ENCODE data around the gene DTNBP1.

Gene DTNBP1

GRCh38 chr6:15691250-15691869 is 28.5 kb upstream of the DTNBP1 start (continued):
- no peak for TF ChIP-seq ZNF114 (tag by site-specific recombination; IDR thresholded peaks at IDR 0.05)

- Histone ChIP-seq H3K36me3 (ENCODE audit: control insufficient read depth in 2 of 2, insufficient read depth in 1 of 2, low read length in 2 of 2) (no peaks in the 10 kb centered on the region), H3K27ac (ENCODE audit: extremely low read depth, low read depth, low read length) (no peak overlapping the region), H3K4me3 (ENCODE audit: low read depth, low read length) (no peak overlapping the region), H3K4me1 (ENCODE audit: control insufficient read depth, insufficient read depth, low read length) (no peaks in the 10 kb centered on the region), H3K9me3 (ENCODE audit: control insufficient read depth, insufficient read depth, low read depth, low read length) (no peaks in the 10 kb centered on the region)
- no peak for TF ChIP-seq ZNF426 (tag by site-specific recombination; IDR thresholded peaks at IDR 0.05)
- TF ChIP-seq ZBTB26 (tag by site-specific recombination; optimal IDR thresholded peaks at IDR 0.05) = no peak
- no peak for TF ChIP-seq ZNF621 (tag by site-specific recombination; IDR thresholded peaks at IDR 0.05)
- ChIA-PET CTCF (no interaction called here), POLR2A (no interaction called here)
These were observed 27.7 kb upstream of the DTNBP1 start for GRCh38 chr6:15690510-15690909.

- ChIA-PET POLR2A (no interaction called here), CTCF (interaction anchor here (0.5 to 1.3 kb wide), 5 partner anchors 15 to 493 kb away, joined by 3 to 5 read pairs (median 4); no protein-coding TSS in a partner anchor)
- H3K4me3 ChIP-seq (ENCODE audit: low read depth, low read length) = no peak overlapping the region
- no peaks in the 10 kb centered on the region for H3K36me3 ChIP-seq (ENCODE audit: control insufficient read depth in 2 of 2, insufficient read depth in 1 of 2, low read length in 2 of 2)
- no peaks in the 10 kb centered on the region for H3K9me3 ChIP-seq (ENCODE audit: control insufficient read depth, insufficient read depth, low read depth, low read length)
- no peak for TF ChIP-seq TRIM28 (IDR thresholded peaks at IDR 0.05; ENCODE audit: borderline replicate concordance, low read length)
- TF ChIP-seq ZNF398 (tag by site-specific recombination; IDR thresholded peaks at IDR 0.05) = no peak
- TF ChIP-seq ZNF138 (tag by site-specific recombination; IDR thresholded peaks at IDR 0.05; ENCODE audit: borderline replicate concordance) = no peak
- no peak for TF ChIP-seq ZNF19 (tag by site-specific recombination; IDR thresholded peaks at IDR 0.05; ENCODE audit: low read depth)
- H3K27ac ChIP-seq (ENCODE audit: extremely low read depth, low read depth, low read length) = no peak overlapping the region
- no peaks in the 10 kb centered on the region for H3K4me1 ChIP-seq (ENCODE audit: control insufficient read depth, insufficient read depth, low read length)
These were observed 27.0 kb upstream of the DTNBP1 start for GRCh38 chr6:15689586-15690482.

- no peaks in the 10 kb centered on the region for H3K9me3 ChIP-seq (ENCODE audit: control insufficient read depth, insufficient read depth, low read depth, low read length)
- no peak overlapping the region for H3K27ac ChIP-seq (ENCODE audit: extremely low read depth, low read depth, low read length)
- no peak overlapping the region for H3K4me3 ChIP-seq (ENCODE audit: low read depth, low read length)
- H3K36me3 ChIP-seq (ENCODE audit: control insufficient read depth in 2 of 2, insufficient read depth in 1 of 2, low read length in 2 of 2) = no peaks in the 10 kb centered on the region
- no peaks in the 10 kb centered on the region for H3K4me1 ChIP-seq (ENCODE audit: control insufficient read depth, insufficient read depth, low read length)
- CTCF ChIA-PET = interaction anchor here (1.0 to 1.4 kb wide), 3 partner anchors 216 to 520 kb away, joined by 3 to 11 read pairs (median 3); no protein-coding TSS in a partner anchor
- POLR2A ChIA-PET = interaction anchor here (0.6 kb wide), 1 partner anchor 443 kb away, joined by 3 read pairs; the partner anchor contains the start of gene MYLIP
- TF ChIP-seq PATZ1 (tag by site-specific recombination; IDR thresholded peaks at IDR 0.05) (no peak), SP3 (tag by site-specific recombination; IDR thresholded peaks at IDR 0.05) (no peak), MEIS1 (CRISPR knock-in tag; IDR thresholded peaks at IDR 0.05; ENCODE audit: borderline replicate concordance) (no peak), ZNF664 (tag by site-specific recombination; IDR thresholded peaks at IDR 0.05) (no peak), ZNF223 (tag by site-specific recombination; IDR thresholded peaks at IDR 0.05) (no peak), ZNF155 (tag by site-specific recombination; IDR thresholded peaks at IDR 0.05) (no peak)
These were observed 22.8 kb upstream of the DTNBP1 start for GRCh38 chr6:15685619-15686018.

All from HEK293 (cell line).